GM18870 (cell line): ENCODE results near the gene PRPH.
A peak's percentile ranks its signal among the peaks of the same experiment; 100 is the strongest.
"Not testable (repeated sequence)": the region's sequence is repeated elsewhere in the genome, so short reads cannot be mapped to it uniquely, and the experiment has no call there.

Experiments used
- ATAC-seq: cut with Tn5 transposase; IDR thresholded peaks from one replicate; pipeline ENCODE4 v1.9.1; 2021; ENCODE audit warnings: moderate library complexity; ENCODE audit not compliant: unreplicated experiment

PRPH gene

DNA sequence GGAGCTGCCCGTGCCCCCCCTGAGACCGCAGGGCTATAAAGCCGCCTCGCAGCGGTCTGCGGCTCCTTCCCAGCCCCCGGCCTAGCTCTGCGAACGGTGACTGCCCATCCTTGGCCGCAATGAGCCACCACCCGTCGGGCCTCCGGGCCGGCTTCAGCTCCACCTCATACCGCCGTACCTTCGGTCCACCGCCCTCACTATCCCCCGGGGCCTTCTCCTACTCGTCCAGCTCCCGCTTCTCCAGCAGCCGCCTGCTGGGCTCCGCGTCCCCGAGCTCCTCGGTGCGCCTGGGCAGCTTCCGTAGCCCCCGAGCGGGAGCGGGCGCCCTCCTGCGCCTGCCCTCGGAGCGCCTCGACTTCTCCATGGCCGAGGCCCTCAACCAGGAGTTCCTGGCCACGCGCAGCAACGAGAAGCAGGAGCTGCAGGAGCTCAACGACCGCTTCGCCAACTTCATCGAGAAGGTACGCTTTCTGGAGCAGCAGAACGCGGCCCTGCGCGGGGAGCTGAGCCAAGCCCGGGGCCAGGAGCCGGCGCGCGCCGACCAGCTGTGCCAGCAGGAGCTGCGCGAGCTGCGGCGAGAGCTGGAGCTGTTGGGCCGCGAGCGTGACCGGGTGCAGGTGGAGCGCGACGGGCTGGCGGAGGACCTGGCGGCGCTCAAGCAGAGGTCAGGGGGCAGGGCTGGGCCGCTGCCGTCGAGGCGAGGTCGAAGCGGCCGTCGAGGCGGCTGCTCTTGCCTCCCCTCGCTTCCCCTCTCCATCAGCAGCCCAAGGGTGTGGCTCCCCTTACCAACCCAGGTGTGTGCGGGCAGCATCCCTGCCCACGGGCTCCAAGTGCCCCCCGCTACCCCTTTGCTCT is at the start of gene PRPH:
Gene PRPH, plus strand, starts transcription at position 66 of the 855 bp plus-strand sequence. Its CDS starts 54 bp downstream, at position 120.
- ATAC-seq, result no peak

DNA sequence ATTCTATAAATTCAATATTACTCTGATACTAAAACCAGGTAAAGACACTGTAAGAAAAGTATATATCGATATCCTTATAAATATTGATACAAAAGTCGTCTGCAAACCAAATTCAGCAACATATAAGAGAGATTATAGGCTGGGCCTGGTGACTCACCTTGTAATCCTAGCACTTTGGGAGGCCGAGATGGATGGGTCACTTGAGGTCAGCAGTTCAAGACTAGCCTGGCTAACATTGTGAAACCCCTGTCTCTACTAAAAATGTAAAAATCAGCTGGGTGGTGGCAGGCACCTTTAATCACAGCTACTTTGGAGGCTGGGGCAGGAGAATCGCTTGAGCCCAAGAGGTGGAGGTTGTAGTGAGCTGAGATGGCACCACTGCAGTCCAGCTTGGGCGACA is 43.6 kb upstream of the PRPH start:
- ATAC-seq, result no peak

DNA sequence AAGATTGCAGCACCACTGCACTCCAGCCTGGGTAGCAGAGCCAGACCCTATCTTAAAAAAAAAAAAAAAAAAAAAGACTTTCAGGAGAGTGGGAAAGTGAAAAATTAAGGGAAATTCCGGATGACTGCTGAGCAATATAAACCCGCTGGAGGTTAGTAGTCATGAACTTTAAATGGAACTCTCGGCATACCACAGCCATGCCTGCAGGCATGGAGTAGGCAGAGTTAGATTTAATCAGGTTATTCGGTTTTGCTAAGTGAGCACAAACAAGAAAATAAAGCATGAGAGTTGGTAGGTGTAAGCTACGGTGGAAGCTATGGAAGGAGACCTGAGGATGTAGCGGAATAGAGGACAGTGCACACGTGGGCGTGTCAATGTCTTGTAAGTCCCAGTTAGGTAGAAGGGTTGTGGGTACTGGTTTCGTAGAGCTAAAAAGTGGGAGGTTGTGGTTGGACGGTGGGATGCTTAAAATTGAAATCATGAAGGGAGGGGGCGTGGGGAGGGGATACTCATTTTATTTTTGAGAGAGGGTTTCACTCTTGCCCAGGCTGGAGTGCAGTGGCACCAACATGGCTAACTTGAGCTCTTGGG is 41.8 kb upstream of the PRPH start:
- no peak for ATAC-seq

DNA sequence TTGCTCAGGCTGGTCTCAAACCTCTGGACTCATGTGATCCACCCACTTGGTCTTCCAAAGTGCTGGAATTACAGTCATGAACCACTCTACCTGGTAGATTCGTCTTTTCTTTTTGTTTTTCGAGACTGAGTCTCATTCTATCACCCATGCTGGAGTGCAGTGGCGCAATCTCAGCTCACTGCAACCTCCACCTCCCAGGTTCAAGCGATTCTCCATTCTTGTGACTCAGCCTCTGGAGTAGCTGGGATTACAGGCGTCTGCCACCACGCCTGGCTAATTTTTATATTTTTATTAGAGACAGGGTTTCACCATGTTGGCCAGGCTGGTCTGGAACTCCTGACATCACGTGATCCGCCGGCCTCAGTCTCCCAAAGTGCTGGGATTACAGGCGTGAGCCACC is 39.5 kb upstream of the PRPH start:
- not testable (repeated sequence) for ATAC-seq

DNA sequence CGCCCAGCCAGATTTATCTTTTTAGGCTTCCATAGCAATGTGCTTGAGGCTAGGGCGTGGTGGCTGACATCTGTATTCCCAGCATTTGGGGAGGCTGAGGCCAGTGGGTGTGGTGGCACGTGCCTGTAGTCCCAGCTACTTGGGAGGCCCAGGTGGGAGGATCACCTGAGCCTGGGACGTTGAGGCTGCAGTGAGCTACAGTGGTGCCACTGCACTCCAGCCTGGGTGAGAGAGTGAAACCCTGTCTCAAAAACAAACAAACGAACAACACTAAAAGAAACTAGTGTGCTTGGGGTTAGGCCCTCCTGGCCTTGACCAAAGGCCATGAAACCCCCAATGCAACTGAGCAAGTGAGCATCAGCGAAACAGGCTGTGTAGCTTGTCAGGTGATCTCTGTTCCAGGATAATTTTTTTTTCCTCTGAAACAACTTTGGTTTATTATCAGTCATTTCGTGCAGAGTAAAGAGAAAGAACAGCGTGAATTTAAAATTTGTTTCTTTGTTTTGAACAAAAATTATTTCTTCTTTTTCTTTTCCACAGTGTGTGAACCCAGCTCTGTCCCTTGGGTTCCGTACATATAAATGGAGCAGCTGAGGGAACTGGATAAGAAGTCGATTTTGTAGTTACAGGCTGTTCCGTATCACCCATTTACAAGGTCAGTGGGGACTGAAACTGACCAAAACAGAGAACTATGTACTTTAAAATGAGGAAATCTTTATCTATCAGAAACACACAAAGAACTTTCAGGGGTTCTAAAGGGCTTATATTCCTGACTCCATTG is 38.9 kb upstream of the PRPH start:
- ATAC-seq, result no peak

DNA sequence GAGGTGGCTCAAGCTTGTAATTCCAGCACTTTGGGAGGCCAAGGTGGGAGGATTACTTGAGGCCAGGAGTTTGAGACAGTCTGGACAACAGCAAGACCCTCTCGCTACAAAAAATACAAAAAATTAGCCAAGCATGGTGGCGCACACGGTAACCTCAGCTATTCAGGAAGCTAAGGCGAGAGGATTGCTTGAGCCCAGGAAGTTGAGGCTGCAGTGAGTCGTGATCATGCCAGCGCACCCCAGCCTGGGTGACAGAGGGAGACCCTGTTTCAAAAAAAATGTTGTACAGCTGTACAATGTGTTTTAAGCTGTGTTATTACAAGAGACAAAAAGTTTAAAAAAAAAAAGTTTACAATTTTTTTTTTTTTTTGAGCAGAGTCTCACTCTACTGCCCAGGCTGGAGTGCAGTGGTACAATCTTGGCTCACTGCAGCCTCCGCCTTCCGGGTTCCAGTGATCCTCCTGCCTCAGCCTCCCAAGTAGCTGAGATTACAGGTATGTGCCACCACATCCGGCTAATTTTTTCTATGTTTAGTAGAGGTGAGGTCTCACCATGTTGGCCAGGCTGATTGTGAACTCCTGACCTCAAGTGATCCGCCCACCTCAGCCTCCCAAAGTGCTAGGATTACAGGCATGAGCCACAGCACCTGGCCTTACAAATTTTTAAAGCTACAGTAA is 37.3 kb upstream of the PRPH start:
- ATAC-seq, result not testable (repeated sequence)

DNA sequence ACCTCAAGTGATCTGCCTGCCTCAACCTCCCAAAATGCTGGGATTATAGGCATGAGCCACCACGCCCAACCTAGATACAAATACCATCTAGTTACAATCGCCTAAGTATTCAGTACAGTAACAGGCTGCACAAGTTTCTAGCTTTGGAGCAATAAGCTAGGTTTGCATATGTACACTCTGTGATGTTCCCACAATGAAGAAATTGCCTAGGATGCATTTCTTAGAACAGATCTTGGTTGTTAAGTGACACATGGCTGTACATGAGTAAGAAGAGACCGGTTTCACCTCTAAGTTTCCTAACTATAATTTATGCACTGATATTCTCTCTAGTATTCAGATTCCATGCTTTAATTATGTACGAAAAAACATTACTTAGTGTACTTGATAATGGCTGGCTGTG is 35.5 kb upstream of the PRPH start:
- no peak for ATAC-seq

DNA sequence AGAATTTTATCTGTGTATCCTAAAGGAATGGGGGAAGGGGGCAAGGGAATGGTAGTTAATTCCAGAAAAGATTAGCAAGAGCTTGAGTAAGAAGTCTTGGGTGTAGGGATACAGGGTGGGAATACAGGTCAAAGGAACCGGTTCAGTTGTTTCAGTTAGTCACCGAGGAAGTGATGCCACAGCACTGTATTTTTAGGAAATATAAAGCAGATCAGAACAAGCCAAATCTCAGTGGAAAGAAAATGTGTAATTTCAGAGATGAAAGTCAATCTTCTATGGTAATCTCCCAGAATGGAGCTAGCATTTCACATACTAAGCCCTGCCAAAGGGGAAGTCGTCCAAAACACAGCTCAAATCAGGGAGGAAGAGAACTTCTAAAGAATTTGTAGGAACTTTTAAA is 34.8 kb upstream of the PRPH start:
- no peak for ATAC-seq

DNA sequence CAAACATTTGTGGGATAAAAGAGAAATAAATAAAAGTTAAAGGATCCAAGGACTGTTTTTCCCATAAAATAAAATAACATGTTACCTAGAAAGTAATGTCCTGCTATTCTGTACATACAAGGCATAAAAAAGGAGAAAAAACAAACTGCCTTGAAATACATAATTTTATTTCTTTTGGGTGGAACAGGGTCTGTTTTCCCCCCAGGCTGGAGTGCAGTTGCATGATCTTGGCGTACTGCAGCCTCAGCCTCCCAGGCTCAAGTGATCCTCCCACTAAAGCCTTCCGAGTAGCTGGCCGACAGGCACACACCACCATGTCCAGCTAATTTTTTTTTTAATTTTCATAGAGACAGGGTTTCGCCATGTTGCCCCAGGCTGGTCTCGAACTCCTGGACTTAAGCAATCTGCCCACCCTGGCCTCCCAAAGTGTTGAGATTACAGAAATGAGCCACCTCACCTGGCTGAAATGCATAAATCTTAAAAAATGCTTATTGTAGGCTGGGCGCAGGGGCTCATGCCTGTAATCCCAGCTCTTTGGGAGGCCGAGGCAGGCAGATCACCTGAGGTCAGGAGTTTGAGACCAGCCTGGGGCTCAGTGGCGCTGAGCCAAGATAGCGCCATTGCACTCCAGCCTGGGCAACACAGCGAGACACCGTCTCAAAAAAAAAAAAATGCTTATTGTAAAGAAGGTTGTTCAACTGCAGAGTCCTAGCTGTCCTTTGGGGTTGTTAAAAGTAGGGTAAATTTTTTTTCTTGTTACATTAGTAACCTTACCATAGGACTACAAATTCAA is 34.2 kb upstream of the PRPH start:
- no peak for ATAC-seq

DNA sequence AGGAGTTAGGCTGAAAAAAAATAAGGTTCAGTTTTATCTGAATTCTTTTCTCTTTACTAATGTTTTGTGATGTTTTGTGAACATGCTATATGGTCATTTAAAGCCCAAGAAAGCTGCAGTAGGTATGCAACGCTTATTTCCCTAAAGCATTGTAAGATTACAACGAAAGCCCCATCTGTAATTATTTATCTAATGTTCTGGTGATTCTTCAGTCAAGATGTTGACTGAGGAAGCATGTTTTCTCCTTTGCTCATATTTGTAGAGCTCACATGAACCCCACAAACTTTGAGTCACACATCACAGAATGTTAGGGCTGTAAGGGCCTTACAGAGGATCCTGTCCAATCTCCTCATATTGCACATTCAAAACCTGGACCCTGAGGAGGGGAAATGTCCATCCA is 33.2 kb upstream of the PRPH start:
- ATAC-seq, result no peak

DNA sequence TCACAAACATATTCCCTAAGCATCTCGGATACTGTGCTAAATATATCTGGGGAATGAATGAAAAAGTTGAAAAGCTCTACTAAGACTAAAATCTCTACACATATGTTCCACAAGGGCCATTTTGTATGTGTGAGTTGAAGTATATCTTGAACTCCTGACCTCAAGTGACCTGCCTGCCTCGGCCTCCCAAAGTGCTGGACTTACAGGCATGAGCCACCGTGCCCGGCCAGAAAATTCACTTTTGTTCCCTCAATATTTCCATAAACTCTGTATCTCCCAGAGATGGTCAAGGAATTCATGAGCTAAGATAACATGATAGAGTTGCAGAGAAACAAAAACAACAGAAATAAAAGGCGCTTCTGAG is 31.6 kb upstream of the PRPH start:
- no peak for ATAC-seq

DNA sequence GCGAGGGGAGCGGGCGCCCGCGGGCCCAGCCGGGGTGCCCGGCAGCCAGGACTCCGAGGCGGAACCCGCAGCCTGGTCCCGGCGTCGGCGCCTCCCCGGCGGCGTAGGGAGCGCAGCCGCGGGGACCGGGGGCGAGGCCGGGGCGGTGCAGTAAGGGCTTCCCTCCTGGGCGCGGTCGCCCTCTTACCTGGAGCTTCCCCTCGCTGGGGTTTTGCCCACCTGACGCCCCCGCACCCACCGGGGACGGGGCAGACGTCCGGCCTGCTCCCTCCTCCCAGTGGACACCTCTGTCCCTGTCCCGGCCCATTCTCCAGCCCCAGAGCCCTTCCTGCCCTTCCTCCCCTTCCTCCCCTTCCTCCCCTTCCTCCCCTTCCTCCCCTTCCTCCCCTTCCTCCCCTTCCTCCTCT is 30.5 kb upstream of the PRPH start:
- peak; percentile 6 for ATAC-seq

DNA sequence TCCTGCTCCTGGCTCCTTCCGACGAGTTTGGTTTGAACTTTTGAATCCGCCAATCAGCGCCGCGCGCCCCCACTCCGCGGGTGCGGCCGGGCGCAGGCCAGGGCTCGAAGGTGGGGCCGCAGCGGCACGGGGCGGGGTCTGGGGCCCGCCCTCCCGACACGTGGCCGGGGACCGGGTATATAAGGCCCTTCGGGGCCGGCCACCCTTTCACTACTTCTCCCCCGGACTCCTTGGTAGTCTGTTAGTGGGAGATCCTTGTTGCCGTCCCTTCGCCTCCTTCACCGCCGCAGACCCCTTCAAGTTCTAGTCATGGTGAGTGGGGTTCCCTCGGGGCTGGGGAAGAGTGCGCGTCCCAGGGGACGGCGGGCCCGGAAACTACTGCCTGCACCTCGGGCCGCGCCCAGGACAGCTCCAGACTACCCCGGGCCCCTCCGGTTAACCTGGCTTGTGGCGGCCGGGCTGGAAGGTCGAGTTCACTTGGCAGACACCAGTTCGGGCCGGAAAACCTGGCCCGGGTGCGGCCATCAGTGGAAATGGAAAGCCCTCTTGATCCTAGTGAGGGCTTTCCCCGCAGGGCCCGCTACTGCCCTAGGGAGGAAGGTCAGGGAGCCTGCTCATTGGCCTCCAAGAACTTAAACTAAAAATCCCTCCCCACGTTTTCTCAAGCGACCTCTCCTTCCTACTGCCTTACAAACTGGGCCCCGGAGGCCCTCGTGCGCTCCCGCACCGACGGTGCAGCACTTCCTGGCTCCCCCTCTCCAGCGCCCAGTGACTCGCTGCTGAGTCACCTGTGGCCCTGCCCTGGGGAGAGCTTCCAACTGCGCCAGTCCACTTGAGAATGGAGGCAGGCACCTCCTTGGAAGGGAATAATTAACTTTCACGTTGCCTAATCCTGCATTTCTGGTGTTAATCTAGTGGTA is 29.8 kb upstream of the PRPH start, which contains the start of gene TUBA1C:
Gene TUBA1C, plus strand, starts transcription at position 210 of the 920 bp plus-strand sequence. Its CDS starts 100 bp downstream, at position 310.
- ATAC-seq, result peak; percentile 51

DNA sequence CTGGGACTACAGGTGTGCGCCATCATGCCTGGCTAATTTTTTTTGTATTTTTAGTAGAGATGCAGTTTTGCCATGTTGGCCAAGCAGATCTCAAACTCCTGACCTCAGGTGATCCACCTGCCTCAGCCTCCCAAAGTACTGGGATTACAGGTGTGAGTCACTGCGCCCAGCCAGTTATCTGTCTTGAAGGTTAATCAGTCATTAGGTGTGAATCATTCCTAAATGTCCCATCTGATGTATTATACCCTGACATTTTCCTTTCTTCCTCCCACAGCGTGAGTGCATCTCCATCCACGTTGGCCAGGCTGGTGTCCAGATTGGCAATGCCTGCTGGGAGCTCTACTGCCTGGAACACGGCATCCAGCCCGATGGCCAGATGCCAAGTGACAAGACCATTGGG is 25.8 kb upstream of the PRPH start:
- not testable (repeated sequence) for ATAC-seq

DNA sequence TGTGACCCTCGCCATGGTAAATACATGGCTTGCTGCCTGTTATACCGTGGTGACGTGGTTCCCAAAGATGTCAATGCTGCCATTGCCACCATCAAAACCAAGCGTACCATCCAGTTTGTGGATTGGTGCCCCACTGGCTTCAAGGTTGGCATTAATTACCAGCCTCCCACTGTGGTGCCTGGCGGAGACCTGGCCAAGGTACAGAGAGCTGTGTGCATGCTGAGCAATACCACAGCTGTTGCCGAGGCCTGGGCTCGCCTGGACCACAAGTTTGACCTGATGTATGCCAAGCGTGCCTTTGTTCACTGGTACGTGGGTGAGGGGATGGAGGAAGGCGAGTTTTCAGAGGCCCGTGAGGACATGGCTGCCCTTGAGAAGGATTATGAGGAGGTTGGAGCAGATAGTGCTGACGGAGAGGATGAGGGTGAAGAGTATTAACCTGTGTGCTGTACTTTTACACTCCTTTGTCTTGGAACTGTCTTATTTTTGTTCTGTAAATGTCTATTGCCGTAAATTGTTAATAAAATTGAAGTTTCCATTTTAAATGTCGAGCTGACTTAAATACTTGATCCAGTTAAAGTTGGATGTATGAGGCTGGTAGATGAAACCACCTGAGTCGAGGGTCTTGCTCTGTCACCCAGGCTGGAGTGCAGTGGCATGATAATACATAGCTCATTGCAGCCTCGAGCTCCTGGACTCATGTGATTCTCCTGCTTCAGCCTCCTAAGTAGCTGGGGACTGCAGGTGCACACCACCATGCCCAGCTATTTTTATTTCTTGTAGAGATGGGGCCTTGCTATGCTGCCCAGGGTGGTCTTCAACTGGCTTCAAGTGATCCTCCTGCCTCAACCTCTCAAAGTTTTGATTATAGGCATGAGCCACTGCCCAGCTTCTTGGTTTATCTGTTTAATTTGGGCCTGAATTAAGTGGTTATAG is 21.9 kb upstream of the PRPH start:
- ATAC-seq, result no peak

DNA sequence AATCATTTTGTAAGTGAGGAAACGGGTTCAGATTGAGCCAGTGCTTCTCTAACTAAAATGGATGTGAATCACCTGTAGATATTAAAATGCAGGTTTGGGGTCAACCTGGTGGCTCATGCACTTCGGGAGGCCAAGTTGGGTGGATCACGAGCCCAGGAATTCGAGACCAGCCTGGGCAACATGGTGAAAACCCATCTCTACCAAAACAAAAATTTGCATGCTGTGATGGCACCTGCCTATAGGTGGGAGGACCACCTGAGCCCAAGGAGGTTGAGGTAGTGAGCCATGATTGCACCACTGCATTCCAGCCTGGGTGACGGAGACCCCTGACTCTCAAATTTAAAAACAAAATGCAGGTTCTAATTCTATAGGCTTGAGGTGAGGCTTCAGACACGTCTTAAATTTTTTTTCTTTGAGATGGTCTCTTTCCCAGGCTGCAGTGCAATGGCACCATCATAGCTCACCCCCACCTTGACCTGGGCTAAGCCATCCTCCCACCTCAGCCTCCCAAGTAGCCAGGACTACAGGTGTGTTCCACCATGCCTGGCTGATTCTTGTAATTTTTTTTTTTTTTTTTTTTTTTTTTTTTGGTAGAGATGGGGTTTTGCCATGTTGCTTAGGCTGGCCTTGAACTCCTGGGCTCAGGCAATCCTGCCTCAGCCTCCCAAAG is 21.1 kb upstream of the PRPH start:
- no peak for ATAC-seq

DNA sequence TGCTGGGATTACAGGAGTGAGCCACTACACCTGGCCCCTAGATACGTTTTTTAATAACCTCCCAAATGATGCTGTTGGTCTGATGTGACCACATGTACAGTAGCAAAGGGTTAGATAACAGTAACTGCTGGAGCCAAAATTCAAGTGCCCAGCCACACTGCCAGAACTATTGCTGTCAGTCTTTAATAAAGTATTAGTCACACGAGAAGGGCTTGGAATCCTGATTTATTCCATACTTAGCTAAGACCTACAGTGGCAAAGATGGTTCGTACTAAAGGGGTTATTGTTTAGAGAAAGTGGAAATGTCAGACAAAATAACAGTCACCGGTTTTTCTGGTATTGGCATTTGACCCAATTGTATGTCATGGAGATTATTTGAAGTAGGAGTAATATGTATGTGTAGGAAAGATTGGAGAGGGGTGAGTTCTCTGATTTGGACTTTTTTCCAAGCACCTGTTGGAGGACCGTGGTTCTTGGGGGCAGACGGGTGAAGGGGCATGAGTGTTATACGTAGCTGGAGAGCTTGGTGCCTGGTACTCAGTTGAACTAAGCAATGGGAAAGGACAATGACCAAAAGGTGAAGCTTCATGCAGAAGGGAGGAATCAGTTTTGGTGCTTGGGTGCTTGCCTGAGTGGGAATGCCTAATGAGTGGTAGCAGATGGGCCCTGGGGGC is 20.4 kb upstream of the PRPH start:
- no peak for ATAC-seq
